Lower leg skin (tissue), 4 donors: ENCODE data around the gene HK1. TPM values are rescaled to one million over a fixed set of nuclear protein-coding genes. Genes with fewer than 3 reads are reported as not detected.
"Not testable (repeated sequence)": the region's sequence is repeated elsewhere in the genome, so short reads cannot be mapped to it uniquely, and the experiment has no call there.

Source experiments
- DNase-seq, 2 donors: peaks; one replicate each; pipeline ENCODE4 v3.0.0-alpha.2; 2019; ENCODE audit warnings: low spot score in 2 of 2
- H3K4me3 ChIP-seq: fragments of 200-600 bp; sonication (generic); 2 replicates; pipeline ENCODE4 v1.5.1; 2017; ENCODE audit warnings: mild to moderate bottlenecking, low read depth; ENCODE audit not compliant: poor library complexity, severe bottlenecking
- POLR2A ChIP-seq, 2 donors: fragments of 450-650 bp; IDR thresholded peaks; one replicate each; pipeline ENCODE4 v1.6.1; 2016 to 2017; ENCODE audit warnings: antibody characterized with exemption in 2 of 2, mild to moderate bottlenecking in 1 of 2, moderate library complexity in 1 of 2
- WGBS, 2 donors: methylation state at CpG; one replicate each; pipeline ENCODE4 v1.1.5; 2018; 5-methylcytosine and 5-hydroxymethylcytosine counted together
- intact Hi-C: fragments of 100-400 bp; cut with DNase I; formaldehyde crosslinking; loops from one replicate; pipeline ENCODE4 v1.15.0; 2023; ENCODE audit warnings: low total_unique reads
- total RNA-seq, 4 donors: library from RNA; depleted of rRNA; stranded (reverse); fragments of >200 nt; gene quantifications; one replicate each; pipeline ENCODE4 v1.1.0, GENCODE V29; 2016
- TF ChIP-seq, protein P1 (sequence below), 3 donors: fragments of 450-650 bp; IDR thresholded peaks; one replicate each; pipeline ENCODE4 v1.5.1; 2016; ENCODE audit warnings: antibody characterized with exemption in 3 of 3, mild to moderate bottlenecking in 3 of 3, moderate library complexity in 2 of 3

Gene HK1
- total RNA-seq, 4 donors from 2014 or later, result 117 to 162 (median 158) TPM

DNA sequence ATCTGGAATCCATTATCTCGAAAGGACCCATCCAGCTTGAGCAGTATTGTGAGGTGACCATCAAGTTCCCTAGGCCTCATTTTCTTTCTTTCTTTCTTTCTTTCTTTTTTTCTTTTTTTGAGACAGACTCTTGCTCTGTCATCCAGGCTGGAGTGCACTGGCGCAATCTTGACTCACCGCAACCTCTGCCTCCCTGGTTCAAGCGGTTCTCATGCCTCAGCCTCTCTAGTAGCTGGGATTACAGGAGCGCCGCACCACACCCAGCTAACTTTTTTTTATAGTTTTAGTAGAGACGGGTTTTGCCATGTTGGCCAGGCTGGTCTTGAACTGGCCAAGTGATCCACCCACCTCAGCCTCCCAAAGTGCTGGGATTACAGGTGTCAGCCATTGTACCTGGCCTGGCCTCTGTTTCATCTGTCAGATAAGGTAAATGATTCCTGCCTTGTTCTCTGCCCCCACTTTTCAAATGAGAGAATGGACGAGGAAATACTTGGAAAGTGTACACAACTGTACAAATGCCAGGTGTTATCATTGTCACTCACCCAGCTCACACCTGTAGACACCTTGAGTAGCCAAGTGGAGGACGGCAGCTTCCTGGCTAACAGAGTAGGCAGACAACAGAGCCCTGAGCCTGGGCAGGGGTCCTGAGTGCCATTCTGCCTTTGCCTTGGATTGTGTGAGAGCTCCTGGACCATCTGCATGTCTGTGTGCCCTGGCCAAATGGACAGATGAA, 54.1 kb downstream of the HK1 start:
- intact Hi-C loops, result loop anchor here (5.0 kb wide), 1 partner anchor 40 kb away; no protein-coding TSS in a partner anchor
- no peak for DNase-seq
- TF ChIP-seq POLR2A (IDR thresholded peaks at IDR 0.05), result no peak
- TF ChIP-seq, protein P1, sequence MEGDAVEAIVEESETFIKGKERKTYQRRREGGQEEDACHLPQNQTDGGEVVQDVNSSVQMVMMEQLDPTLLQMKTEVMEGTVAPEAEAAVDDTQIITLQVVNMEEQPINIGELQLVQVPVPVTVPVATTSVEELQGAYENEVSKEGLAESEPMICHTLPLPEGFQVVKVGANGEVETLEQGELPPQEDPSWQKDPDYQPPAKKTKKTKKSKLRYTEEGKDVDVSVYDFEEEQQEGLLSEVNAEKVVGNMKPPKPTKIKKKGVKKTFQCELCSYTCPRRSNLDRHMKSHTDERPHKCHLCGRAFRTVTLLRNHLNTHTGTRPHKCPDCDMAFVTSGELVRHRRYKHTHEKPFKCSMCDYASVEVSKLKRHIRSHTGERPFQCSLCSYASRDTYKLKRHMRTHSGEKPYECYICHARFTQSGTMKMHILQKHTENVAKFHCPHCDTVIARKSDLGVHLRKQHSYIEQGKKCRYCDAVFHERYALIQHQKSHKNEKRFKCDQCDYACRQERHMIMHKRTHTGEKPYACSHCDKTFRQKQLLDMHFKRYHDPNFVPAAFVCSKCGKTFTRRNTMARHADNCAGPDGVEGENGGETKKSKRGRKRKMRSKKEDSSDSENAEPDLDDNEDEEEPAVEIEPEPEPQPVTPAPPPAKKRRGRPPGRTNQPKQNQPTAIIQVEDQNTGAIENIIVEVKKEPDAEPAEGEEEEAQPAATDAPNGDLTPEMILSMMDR (IDR thresholded peaks at IDR 0.05), result no peak
- WGBS, 2 donors, result 50 to 58% methylated on average over 9 of the region's 9 CpGs
- no peak overlapping the region for H3K4me3 ChIP-seq

DNA sequence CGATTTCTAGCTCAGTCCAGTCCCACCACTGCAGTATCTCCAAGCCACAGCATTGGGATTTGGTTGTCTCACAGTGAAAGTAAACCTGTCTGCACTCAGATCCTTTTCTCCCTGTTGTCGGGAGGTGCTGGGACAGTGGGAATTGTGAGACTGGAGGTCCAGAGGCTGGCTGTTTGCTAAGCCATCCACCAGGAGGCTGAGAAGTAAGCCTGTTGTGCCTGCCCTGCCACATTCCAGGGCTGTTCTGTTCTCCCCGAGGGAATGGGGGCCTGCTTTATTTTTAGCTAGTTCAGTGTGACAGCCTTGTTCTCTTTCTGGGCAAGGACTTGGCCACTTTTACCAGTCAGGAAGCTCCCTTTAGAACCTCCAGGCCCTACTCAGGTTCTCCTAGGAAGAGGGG, 54.9 kb downstream of the HK1 start:
- DNase-seq, result peak in 1 of 2 donors; percentile 59
- no peak for TF ChIP-seq POLR2A (IDR thresholded peaks at IDR 0.05)
- TF ChIP-seq, protein P1 (IDR thresholded peaks at IDR 0.05), result no peak
- WGBS, 2 donors, result 40 to 46% methylated on average over 3 of the region's 3 CpGs
- H3K4me3 ChIP-seq, result no peak overlapping the region
- intact Hi-C loops, result loop anchor here (5.0 kb wide), 1 partner anchor 39 kb away; no protein-coding TSS in a partner anchor

DNA sequence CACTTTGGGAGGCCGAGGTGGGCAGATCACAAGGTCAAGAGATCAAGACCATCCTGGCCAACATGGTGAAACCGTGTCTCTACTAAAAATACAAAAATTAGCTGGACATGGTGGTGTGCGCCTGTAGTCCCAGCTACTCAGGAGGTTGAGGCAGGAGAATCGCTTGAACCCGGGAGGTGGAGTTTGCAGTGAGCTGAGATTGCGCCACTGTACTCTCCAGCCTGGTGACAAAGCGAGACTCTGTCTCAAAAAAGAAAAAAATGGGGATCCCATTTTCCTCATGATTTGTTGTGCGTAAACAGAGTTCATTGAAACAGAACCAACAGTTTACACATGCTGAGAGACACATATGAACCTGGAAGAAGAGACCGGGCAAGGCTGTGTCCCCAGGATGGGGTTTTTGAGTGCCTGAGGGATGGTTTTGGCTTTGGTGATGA, 55.6 kb downstream of the HK1 start:
- not testable (repeated sequence) for H3K4me3 ChIP-seq, DNase-seq
- intact Hi-C loops, result loop anchor here (5.0 kb wide), 1 partner anchor 38 kb away; no protein-coding TSS in a partner anchor
- WGBS, 2 donors, result 62 to 80% methylated on average over 9 of the region's 9 CpGs

DNA sequence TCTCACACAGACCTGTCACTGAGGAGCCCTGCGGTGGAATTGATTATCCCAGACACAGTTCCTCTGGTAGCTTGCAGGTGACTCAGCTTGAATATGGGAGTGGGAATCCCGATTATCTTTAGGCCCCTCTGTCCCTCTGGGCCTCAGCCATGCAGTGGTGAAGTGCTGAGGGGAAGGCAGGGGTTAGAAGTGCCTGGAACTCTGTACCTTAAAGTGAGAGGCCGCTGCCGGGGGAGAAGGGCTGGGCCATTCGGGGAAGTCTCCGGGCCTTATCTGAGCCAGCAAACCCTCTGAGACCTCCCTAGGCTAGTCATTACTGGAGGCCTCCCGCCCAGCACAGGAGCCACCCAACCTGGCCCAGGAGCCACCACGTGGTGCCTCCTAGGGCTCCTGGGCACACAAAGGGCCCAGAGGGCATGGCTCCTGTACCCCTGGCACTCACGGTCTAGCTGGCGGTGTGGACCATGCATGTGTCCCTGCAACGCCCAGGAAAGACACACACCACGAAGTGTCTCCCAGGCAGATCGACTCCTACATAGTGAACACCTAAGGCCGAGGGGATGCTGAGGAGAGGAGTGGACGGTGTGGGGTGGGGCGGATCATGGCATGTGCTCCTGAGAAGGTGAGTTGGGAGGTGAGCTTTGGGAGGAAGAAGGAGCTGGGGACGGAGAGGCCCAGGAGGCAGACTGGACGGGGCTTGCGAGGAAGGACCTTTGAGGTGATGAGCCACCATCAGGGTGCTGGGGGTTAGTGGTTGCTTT, 56.2 kb downstream of the HK1 start:
- no peak for DNase-seq
- intact Hi-C loops, result loop anchor here (5.0 kb wide), 1 partner anchor 38 kb away; no protein-coding TSS in a partner anchor
- WGBS, 2 donors, result 54 to 60% methylated on average over 16 to 17 of the region's 19 CpGs
- no peak for TF ChIP-seq POLR2A (IDR thresholded peaks at IDR 0.05)
- TF ChIP-seq, protein P1 (IDR thresholded peaks at IDR 0.05), result no peak
- no peak overlapping the region for H3K4me3 ChIP-seq

DNA sequence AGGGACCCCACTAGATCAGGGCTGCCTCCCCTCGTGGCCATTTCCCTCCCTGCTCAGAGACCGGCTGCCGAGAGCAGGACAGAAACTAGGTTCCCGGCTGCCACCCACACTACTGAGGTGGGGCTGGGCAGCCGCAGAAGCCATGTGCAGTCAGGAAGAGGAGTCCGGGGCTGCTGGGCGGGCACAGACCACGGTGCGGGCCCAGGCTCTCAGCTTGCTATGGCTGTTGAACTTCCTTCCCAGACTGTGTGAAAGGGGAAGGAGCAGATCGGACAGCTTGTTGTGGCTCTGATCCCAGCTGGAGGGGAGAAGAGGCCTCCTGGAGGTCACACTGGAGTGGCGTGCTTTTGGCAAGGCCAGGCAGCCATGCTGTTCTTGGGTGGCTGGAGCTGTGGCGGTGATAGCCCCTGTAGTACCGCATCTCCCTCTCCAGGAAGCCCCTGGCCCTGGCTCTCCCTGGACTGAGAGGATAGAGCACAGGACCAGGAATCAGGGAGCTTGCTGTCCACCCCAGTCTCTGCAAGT, 56.8 kb downstream of the HK1 start:
- no peak for DNase-seq
- WGBS, 2 donors, result 10 to 41% methylated on average over 11 to 13 of the region's 13 CpGs
- intact Hi-C loops, result no loop called here
- H3K4me3 ChIP-seq, result no peak overlapping the region
- no peak for TF ChIP-seq POLR2A (IDR thresholded peaks at IDR 0.05)
- TF ChIP-seq, protein P1 (IDR thresholded peaks at IDR 0.05), result no peak

DNA sequence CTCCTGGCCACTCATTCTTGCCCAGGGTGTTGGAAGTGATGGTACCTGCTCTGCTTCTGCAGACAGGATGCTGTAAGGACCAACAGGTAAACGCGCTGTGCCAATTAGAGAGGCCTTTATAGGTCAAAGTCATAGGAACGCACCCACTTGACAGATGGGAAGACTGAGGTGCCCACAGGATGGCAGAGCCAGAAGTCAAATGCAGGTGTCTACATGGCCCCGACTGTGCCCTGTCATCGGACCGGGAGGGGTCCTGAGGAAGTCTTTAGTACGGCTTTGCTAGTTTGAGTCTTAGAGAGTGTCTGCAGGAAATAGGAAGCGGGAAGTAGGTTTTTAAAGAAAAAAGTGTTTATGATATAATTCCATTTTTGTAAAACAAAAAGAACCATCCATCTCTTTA, 57.3 kb downstream of the HK1 start:
- intact Hi-C loops, result no loop called here
- DNase-seq, result no peak
- no peak overlapping the region for H3K4me3 ChIP-seq
- no peak for TF ChIP-seq POLR2A (IDR thresholded peaks at IDR 0.05)
- TF ChIP-seq, protein P1 (IDR thresholded peaks at IDR 0.05), result no peak
- 83 to 93% methylated on average over 8 of the region's 8 CpGs for WGBS, 2 donors
